HEK293 (cell line): ENCODE data around the gene USP31.
A peak's percentile ranks its signal among the peaks of the same experiment; 100 is the strongest.

Experiments used
- CTCF ChIA-PET: fragments of 350-600 bp; formaldehyde crosslinking; extraction: SDS; loops from one replicate; lab custom pipeline; 2021; ENCODE audit warnings: antibody characterized with exemption; lab: Yijun Ruan, JAX
- POLR2A ChIA-PET: fragments of 300-600 bp; formaldehyde crosslinking; extraction: SDS; loops from one replicate; lab custom pipeline; 2020; ENCODE audit warnings: antibody characterized with exemption, inconsistent platforms; lab: Yijun Ruan, JAX
- H3K27ac ChIP-seq: fragments of 200-500 bp; sonication (Bioruptor generic); 2 replicates; pipeline ENCODE4 v1.5.1; 2014; ENCODE audit warnings: low read depth, low read length, control low read depth, inconsistent platforms; ENCODE audit errors: extremely low read depth
- H3K36me3 ChIP-seq, 2 experiments: fragments of 200-500 bp in 1 of 2; sonication (Bioruptor generic) in 1 of 2; 1 replicate in 1 of 2; 2 replicates in 1 of 2; pipeline ENCODE4 v1.5.1; 2014 to 2017; ENCODE audit warnings: inconsistent platforms in 2 of 2, low read length in 2 of 2; ENCODE audit not compliant: control insufficient read depth in 2 of 2, insufficient read depth in 1 of 2
- H3K4me1 ChIP-seq: fragments of 200-500 bp; sonication (Bioruptor generic); 2 replicates; pipeline ENCODE4 v1.5.1; 2014; ENCODE audit warnings: mild to moderate bottlenecking, low read length, inconsistent platforms; ENCODE audit not compliant: control insufficient read depth, insufficient read depth
- H3K4me3 ChIP-seq: 2 replicates; pipeline ENCODE4 v1.5.1; 2011; ENCODE audit warnings: low read depth, mild to moderate bottlenecking, control low read depth, low read length, moderate library complexity
- H3K9me3 ChIP-seq: fragments of 200-500 bp; sonication (Bioruptor generic); 2 replicates; pipeline ENCODE4 v1.5.1; 2014; ENCODE audit warnings: low read depth, low read length, inconsistent platforms; ENCODE audit not compliant: control insufficient read depth, insufficient read depth
- FEZF1 ChIP-seq: fragments of 450-650 bp; formaldehyde crosslinking; IDR thresholded peaks from 2 replicates; pipeline ENCODE4 v1.5.1; 2016; ENCODE audit warnings: missing biosample characterization, missing genetic modification characterization
- HOXC10 ChIP-seq: sonication (generic); formaldehyde crosslinking; IDR thresholded peaks from 2 replicates; pipeline ENCODE4 v1.8.1; 2023; ENCODE audit warnings: mild to moderate bottlenecking, missing genetic modification reagents
- INSM2 ChIP-seq: fragments of 450-650 bp; formaldehyde crosslinking; IDR thresholded peaks from 2 replicates; pipeline ENCODE4 v1.5.1; 2016; ENCODE audit warnings: missing biosample characterization, missing genetic modification characterization
- TCF7L2 ChIP-seq: IDR thresholded peaks from 2 replicates; pipeline ENCODE4 v1.6.1; 2011; ENCODE audit warnings: low read depth, mild to moderate bottlenecking, inconsistent platforms, low read length, moderate library complexity, borderline replicate concordance
- TRIM28 ChIP-seq: IDR thresholded peaks from 2 replicates; pipeline ENCODE4 v1.6.1; 2011; ENCODE audit warnings: low read length, control low read depth, borderline replicate concordance
- ZNF121 ChIP-seq: fragments of 450-650 bp; formaldehyde crosslinking; IDR thresholded peaks from 2 replicates; pipeline ENCODE4 v1.5.1; 2016; ENCODE audit warnings: missing biosample characterization, missing genetic modification characterization
- ZNF211 ChIP-seq: fragments of 450-650 bp; formaldehyde crosslinking; IDR thresholded peaks from 2 replicates; pipeline ENCODE4 v1.5.1; 2016; ENCODE audit warnings: low read depth, missing biosample characterization, missing genetic modification characterization
- ZNF239 ChIP-seq: fragments of 450-650 bp; formaldehyde crosslinking; IDR thresholded peaks from 2 replicates; pipeline ENCODE4 v1.5.1; 2016; ENCODE audit warnings: missing biosample characterization, missing genetic modification characterization
- ZNF302 ChIP-seq: fragments of 450-650 bp; formaldehyde crosslinking; IDR thresholded peaks from 2 replicates; pipeline ENCODE4 v1.5.1; 2016; ENCODE audit warnings: missing biosample characterization, missing genetic modification characterization, low read depth
- ZNF423 ChIP-seq: fragments of 450-650 bp; formaldehyde crosslinking; IDR thresholded peaks from 2 replicates; pipeline ENCODE4 v1.5.1; 2016; ENCODE audit warnings: missing biosample characterization, missing genetic modification characterization
- ZNF510 ChIP-seq: fragments of 450-650 bp; formaldehyde crosslinking; IDR thresholded peaks from 2 replicates; pipeline ENCODE4 v1.5.1; 2018; ENCODE audit warnings: mild to moderate bottlenecking, missing genetic modification characterization, missing biosample characterization; ENCODE audit not compliant: insufficient replicate concordance
- ZNF521 ChIP-seq: fragments of 450-650 bp; formaldehyde crosslinking; IDR thresholded peaks from 2 replicates; pipeline ENCODE4 v1.5.1; 2017; ENCODE audit warnings: missing biosample characterization, mild to moderate bottlenecking, missing genetic modification characterization
- ZNF571 ChIP-seq: fragments of 450-650 bp; formaldehyde crosslinking; IDR thresholded peaks from 2 replicates; pipeline ENCODE4 v1.5.0; 2017; ENCODE audit warnings: missing biosample characterization, missing genetic modification characterization
- ZNF830 ChIP-seq: fragments of 450-650 bp; IDR thresholded peaks from 2 replicates; pipeline ENCODE4 v1.5.0; 2018; ENCODE audit warnings: missing biosample characterization, missing genetic modification characterization, low read depth, mild to moderate bottlenecking, moderate library complexity
- TF ChIP-seq, protein P1 (sequence below): fragments of 450-650 bp; formaldehyde crosslinking; IDR thresholded peaks from 2 replicates; pipeline ENCODE4 v1.5.1; 2016; ENCODE audit warnings: missing biosample characterization, missing genetic modification characterization
- TF ChIP-seq, protein P2 (sequence below): fragments of 450-650 bp; formaldehyde crosslinking; IDR thresholded peaks from 2 replicates; pipeline ENCODE4 v1.5.1; 2016; ENCODE audit warnings: missing biosample characterization, missing genetic modification characterization
- TF ChIP-seq, protein P3 (sequence below): fragments of 450-650 bp; formaldehyde crosslinking; IDR thresholded peaks from 2 replicates; pipeline ENCODE4 v1.5.1; 2016; ENCODE audit warnings: missing biosample characterization, missing genetic modification characterization, borderline replicate concordance

USP31 gene

DNA sequence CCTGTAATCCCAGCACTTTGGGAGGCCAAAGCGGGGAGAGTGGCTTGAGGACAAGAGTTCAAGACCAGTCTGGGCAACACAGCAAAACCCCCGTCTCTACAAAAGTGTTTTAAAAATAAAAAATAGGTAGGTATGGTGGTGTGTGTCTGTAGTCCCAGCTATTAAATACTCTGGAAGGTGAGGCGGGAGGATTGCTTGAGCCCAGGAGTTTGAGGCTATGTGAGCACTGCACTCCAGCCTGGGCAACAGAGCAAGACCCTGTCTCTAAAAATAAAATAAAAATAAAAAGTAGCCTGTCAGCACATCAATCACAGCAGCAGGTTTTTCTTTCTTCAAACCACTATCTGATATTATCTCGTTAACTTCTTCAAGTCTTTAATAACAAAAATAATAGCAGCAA lies 1.6 kb downstream of the USP31 start:
- Histone ChIP-seq H3K9me3 (no peaks in the 10 kb centered on the region), H3K27ac (no peak overlapping the region; the same call in 1 of the 2 replicates), H3K4me3 (no peak overlapping the region), H3K36me3 (no peaks in the 10 kb centered on the region), H3K4me1 (peaks cover 29% of the 10 kb centered on the region)
- no peak for TF ChIP-seq FEZF1 (tag by site-specific recombination)
- no peak for TF ChIP-seq ZNF211
- TF ChIP-seq ZNF423 (tag by site-specific recombination), result no peak
- TF ChIP-seq ZNF830, result no peak
- TF ChIP-seq ZNF510 (tag by site-specific recombination), result no peak
- no peak for TF ChIP-seq ZNF521 (tag by site-specific recombination)
- TF ChIP-seq ZNF302, result no peak
- no peak for TF ChIP-seq TCF7L2
- no peak for TF ChIP-seq TRIM28
- TF ChIP-seq ZNF239 (tag by site-specific recombination), result no peak
- TF ChIP-seq, protein P1, sequence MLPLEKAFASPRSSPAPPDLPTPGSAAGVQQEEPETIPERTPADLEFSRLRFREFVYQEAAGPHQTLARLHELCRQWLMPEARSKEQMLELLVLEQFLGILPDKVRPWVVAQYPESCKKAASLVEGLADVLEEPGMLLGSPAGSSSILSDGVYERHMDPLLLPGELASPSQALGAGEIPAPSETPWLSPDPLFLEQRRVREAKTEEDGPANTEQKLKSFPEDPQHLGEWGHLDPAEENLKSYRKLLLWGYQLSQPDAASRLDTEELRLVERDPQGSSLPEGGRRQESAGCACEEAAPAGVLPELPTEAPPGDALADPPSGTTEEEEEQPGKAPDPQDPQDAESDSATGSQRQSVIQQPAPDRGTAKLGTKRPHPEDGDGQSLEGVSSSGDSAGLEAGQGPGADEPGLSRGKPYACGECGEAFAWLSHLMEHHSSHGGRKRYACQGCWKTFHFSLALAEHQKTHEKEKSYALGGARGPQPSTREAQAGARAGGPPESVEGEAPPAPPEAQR, result no peak
- peak; percentile 98 for TF ChIP-seq ZNF121 (tag by site-specific recombination)
- no peak for TF ChIP-seq INSM2 (tag by site-specific recombination)
- TF ChIP-seq, protein P2, sequence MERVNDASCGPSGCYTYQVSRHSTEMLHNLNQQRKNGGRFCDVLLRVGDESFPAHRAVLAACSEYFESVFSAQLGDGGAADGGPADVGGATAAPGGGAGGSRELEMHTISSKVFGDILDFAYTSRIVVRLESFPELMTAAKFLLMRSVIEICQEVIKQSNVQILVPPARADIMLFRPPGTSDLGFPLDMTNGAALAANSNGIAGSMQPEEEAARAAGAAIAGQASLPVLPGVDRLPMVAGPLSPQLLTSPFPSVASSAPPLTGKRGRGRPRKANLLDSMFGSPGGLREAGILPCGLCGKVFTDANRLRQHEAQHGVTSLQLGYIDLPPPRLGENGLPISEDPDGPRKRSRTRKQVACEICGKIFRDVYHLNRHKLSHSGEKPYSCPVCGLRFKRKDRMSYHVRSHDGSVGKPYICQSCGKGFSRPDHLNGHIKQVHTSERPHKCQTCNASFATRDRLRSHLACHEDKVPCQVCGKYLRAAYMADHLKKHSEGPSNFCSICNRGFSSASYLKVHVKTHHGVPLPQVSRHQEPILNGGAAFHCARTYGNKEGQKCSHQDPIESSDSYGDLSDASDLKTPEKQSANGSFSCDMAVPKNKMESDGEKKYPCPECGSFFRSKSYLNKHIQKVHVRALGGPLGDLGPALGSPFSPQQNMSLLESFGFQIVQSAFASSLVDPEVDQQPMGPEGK (tag by site-specific recombination), result no peak
- TF ChIP-seq, protein P3, sequence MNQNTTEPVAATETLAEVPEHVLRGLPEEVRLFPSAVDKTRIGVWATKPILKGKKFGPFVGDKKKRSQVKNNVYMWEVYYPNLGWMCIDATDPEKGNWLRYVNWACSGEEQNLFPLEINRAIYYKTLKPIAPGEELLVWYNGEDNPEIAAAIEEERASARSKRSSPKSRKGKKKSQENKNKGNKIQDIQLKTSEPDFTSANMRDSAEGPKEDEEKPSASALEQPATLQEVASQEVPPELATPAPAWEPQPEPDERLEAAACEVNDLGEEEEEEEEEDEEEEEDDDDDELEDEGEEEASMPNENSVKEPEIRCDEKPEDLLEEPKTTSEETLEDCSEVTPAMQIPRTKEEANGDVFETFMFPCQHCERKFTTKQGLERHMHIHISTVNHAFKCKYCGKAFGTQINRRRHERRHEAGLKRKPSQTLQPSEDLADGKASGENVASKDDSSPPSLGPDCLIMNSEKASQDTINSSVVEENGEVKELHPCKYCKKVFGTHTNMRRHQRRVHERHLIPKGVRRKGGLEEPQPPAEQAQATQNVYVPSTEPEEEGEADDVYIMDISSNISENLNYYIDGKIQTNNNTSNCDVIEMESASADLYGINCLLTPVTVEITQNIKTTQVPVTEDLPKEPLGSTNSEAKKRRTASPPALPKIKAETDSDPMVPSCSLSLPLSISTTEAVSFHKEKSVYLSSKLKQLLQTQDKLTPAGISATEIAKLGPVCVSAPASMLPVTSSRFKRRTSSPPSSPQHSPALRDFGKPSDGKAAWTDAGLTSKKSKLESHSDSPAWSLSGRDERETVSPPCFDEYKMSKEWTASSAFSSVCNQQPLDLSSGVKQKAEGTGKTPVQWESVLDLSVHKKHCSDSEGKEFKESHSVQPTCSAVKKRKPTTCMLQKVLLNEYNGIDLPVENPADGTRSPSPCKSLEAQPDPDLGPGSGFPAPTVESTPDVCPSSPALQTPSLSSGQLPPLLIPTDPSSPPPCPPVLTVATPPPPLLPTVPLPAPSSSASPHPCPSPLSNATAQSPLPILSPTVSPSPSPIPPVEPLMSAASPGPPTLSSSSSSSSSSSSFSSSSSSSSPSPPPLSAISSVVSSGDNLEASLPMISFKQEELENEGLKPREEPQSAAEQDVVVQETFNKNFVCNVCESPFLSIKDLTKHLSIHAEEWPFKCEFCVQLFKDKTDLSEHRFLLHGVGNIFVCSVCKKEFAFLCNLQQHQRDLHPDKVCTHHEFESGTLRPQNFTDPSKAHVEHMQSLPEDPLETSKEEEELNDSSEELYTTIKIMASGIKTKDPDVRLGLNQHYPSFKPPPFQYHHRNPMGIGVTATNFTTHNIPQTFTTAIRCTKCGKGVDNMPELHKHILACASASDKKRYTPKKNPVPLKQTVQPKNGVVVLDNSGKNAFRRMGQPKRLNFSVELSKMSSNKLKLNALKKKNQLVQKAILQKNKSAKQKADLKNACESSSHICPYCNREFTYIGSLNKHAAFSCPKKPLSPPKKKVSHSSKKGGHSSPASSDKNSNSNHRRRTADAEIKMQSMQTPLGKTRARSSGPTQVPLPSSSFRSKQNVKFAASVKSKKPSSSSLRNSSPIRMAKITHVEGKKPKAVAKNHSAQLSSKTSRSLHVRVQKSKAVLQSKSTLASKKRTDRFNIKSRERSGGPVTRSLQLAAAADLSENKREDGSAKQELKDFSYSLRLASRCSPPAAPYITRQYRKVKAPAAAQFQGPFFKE (tag by site-specific recombination), result 0 out of 2 replicates have a peak, but pooled peaks have one; percentile 13
- no peak for TF ChIP-seq ZNF571 (tag by site-specific recombination)
- TF ChIP-seq HOXC10, result no peak
- ChIA-PET CTCF (interaction anchor here (0.7 to 1.2 kb wide), 3 partner anchors 15 to 1616 kb away, joined by 3 read pairs; no protein-coding TSS in a partner anchor), POLR2A (no interaction called here)
